ENCODE data around the gene ZNF189. TPM values are rescaled to one million over a fixed set of nuclear protein-coding genes. Genes with fewer than 3 reads are reported as not detected.

ZNF189 gene
- total RNA-seq, 1 experiment from 2014 or later, result 15.8 TPM

DNA sequence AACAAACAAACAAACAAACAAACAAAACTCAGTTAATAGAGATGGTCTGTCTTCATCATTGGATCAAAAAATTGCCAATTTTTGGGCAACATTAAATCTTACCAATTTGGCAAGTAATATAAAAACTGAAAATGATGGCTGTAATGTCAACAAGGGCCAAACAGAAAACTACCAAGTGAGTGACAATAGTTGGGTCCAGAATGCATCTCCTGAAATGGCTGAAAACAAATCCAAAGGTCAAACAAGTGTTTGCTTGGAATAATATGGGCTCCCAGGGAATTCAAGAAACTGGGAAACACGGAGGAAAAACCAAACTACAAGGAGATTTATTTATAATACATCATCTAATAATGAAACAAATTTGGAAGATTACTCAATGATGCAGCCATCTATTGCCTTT lies 39.0 kb upstream of the ZNF189 start:
- Histone ChIP-seq H4K20me1 (ENCODE audit: control insufficient read depth, insufficient read depth, insufficient read length) (no peaks in the 10 kb centered on the region), H2BK15ac (ENCODE audit: low read depth, low read length) (no peak overlapping the region), H3K27me3 (ENCODE audit: insufficient read depth, low read length) (no peaks in the 10 kb centered on the region), H3K9me3 (ENCODE audit: control insufficient read depth, low read depth, low read length) (no peaks in the 10 kb centered on the region), H2BK120ac (ENCODE audit: low read depth, low read length, poor library complexity, severe bottlenecking) (no peak overlapping the region), H3K4me1 (ENCODE audit: insufficient read depth, low read length) (no peaks in the 10 kb centered on the region), H3K9ac (ENCODE audit: extremely low read depth, insufficient read length, low read length) (no peak overlapping the region), H3K27ac (ENCODE audit: insufficient read length, low read depth, low read length) (no peak overlapping the region), H4K8ac (replicated peaks; ENCODE audit: insufficient read length, low read depth, low read length) (no peak overlapping the region), H3T11ph (ENCODE audit: low read length) (no peak overlapping the region), H2BK12ac (ENCODE audit: insufficient read length, low read depth, low read length) (no peak overlapping the region), H2BK5ac (ENCODE audit: insufficient read length, low read length) (no peak overlapping the region), H3K14ac (ENCODE audit: insufficient read depth, low read length) (no peak overlapping the region), H4K5ac (ENCODE audit: insufficient read length, low read depth, low read length) (no peak overlapping the region), H2AFZ (ENCODE audit: low read length) (no peak overlapping the region), H3K18ac (ENCODE audit: insufficient read length, low read depth, low read length) (no peak overlapping the region), H2AK5ac (ENCODE audit: insufficient read length, low read length) (no peak overlapping the region), H3K79me1 (ENCODE audit: insufficient read depth, low read depth, low read length, poor library complexity, severe bottlenecking) (no peaks in the 10 kb centered on the region), H4K91ac (ENCODE audit: insufficient read length, low read depth, low read length) (no peak overlapping the region), H2BK20ac (ENCODE audit: low read depth, low read length, poor library complexity, severe bottlenecking) (no peak overlapping the region), H3K56ac (ENCODE audit: insufficient read length, low read depth, low read length) (no peak overlapping the region), H3K4ac (ENCODE audit: low read depth, low read length) (no peak overlapping the region), H3K4me2 (ENCODE audit: insufficient read depth, insufficient read length, low read length) (no peak overlapping the region), H3K23me2 (ENCODE audit: insufficient read length, low read depth, low read length, poor library complexity, severe bottlenecking) (no peaks in the 10 kb centered on the region), H3K23ac (ENCODE audit: insufficient read length, low read depth, low read length) (no peak overlapping the region), H3K79me2 (ENCODE audit: insufficient read depth, low read length) (no peaks in the 10 kb centered on the region)
- Mint-ChIP-seq H3K27me3 (ENCODE audit: low read depth) (no peaks in the 10 kb centered on the region), H3K4me3 (no peak overlapping the region), H3K36me3 (ENCODE audit: insufficient read depth in 1 of 3, low read depth in 3 of 3) (no peaks in the 10 kb centered on the region), H3K4me1 (no peaks in the 10 kb centered on the region), H3K9me3 (peaks cover 0 to 4% of the 10 kb centered on the region in 2 experiments; a peak in 1 of 5 replicates), H3K27ac (no peak overlapping the region)
- no peak for DNase-seq
- TF ChIP-seq, protein P1, sequence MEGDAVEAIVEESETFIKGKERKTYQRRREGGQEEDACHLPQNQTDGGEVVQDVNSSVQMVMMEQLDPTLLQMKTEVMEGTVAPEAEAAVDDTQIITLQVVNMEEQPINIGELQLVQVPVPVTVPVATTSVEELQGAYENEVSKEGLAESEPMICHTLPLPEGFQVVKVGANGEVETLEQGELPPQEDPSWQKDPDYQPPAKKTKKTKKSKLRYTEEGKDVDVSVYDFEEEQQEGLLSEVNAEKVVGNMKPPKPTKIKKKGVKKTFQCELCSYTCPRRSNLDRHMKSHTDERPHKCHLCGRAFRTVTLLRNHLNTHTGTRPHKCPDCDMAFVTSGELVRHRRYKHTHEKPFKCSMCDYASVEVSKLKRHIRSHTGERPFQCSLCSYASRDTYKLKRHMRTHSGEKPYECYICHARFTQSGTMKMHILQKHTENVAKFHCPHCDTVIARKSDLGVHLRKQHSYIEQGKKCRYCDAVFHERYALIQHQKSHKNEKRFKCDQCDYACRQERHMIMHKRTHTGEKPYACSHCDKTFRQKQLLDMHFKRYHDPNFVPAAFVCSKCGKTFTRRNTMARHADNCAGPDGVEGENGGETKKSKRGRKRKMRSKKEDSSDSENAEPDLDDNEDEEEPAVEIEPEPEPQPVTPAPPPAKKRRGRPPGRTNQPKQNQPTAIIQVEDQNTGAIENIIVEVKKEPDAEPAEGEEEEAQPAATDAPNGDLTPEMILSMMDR (conservative IDR thresholded peaks at IDR 0.05), result no peak
- no CpG with 5 or more reads among the region's 1 CpG for WGBS (ENCODE audit: extremely low coverage, insufficient read length, low lambda C conversion rate)
